ENCODE results near the gene PHF2. TPM values are rescaled to one million over a fixed set of nuclear protein-coding genes. Genes with fewer than 3 reads are reported as not detected.

PHF2 gene
- total and polyA plus RNA-seq, 2 of the 8 experiments (the other 6 are each of a cell fraction or from before 2014, with no cell fraction given) = 3.4 to 9.4 TPM

DNA sequence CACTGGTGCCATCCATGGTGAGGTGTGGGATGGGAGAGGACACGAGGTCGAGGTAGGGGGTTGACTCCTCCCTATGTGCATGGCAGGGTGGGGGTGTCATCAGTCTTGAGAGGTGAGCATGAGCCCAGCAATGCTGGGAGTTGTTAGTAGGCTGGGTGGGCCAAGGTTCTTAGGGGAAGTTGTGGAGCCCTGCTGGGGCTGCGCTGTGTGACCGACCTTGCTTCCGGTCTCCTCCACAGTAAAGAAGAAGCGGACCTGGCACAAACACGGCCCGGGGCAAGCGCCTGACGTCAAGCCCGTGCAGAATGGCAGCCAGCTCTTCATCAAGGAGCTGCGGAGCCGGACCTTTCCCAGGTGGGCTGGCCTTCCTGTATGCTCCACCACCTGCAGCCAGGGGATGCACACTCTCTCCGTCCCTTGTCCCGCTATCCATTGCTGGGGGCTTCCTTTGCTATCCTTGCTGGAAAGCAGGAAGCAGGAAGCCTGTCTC lies 59.8 kb downstream of the PHF2 start:
- no peak overlapping the region for H3K18ac ChIP-seq (ENCODE audit: extremely low read depth, low read length)
- no peak overlapping the region for H2AK5ac ChIP-seq (ENCODE audit: low read depth, low read length)
- H3K4me2 ChIP-seq (ENCODE audit: insufficient read depth in 1 of 2, low read depth in 2 of 2, low read length in 2 of 2) = no peak overlapping the region
- H4K20me1 ChIP-seq (replicated peaks in 1 of 2; ENCODE audit: control insufficient read depth in 1 of 2, insufficient read depth in 2 of 2, low read length in 2 of 2) = peaks cover 0 to 3% of the 10 kb centered on the region in 2 experiments
- H3K56ac ChIP-seq (replicated peaks; ENCODE audit: insufficient read length, low read depth, low read length) = no peak overlapping the region
- no peaks in the 10 kb centered on the region for H3K27me3 ChIP-seq (replicated peaks in 1 of 4; ENCODE audit: control insufficient read depth in 3 of 4, extremely low read depth in 1 of 4, insufficient read depth in 3 of 4, low read length in 3 of 4)
- H3K79me1 ChIP-seq (ENCODE audit: low read depth, low read length) = no peaks in the 10 kb centered on the region
- H4K91ac ChIP-seq (replicated peaks; ENCODE audit: insufficient read length, low read length) = no peak overlapping the region
- H4K8ac ChIP-seq (ENCODE audit: extremely low read depth, insufficient read depth, low read length) = no peak overlapping the region; the same call in 1 of the 2 replicates
- H3K9me3 ChIP-seq (ENCODE audit: insufficient read depth in 2 of 2, low read depth in 1 of 2, low read length in 1 of 2) = peaks cover 6 to 9% of the 10 kb centered on the region in 2 experiments; a peak in 2 of 4 replicates
- H3K9ac ChIP-seq (replicated peaks in 1 of 4; ENCODE audit: extremely low read depth in 1 of 4, low read depth in 3 of 4, low read length in 3 of 4) = no peak overlapping the region
- H3K36me3 ChIP-seq (ENCODE audit: control insufficient read depth in 2 of 4, insufficient read depth in 4 of 4, low read length in 3 of 4) = peaks cover 0 to 14% (median 5%) of the 10 kb centered on the region in 4 experiments; a peak in 3 of 8 replicates
- H2BK20ac ChIP-seq (ENCODE audit: low read length) = no peak overlapping the region
- H2BK15ac ChIP-seq (ENCODE audit: low read length) = no peak overlapping the region
- no peak for FAIRE-seq
- ChIA-PET POLR2A (ENCODE audit: partially characterized antibody) (no interaction called here), CTCF (ENCODE audit: partially characterized antibody) (no interaction called here)
- no peak overlapping the region for H2AFZ ChIP-seq (ENCODE audit: low read length)
- H3K4me1 ChIP-seq (replicated peaks in 1 of 4; ENCODE audit: control insufficient read depth in 3 of 4, insufficient read depth in 4 of 4, low read length in 3 of 4) = peaks cover 0 to 5% (median 0%) of the 10 kb centered on the region in 4 experiments; a peak in 2 of 7 replicates
- no peak overlapping the region for H3K14ac ChIP-seq (ENCODE audit: insufficient read length)
- DNase-seq (ENCODE audit: low read depth in 1 of 2, low spot score in 2 of 2) = no peak
- H4K5ac ChIP-seq (ENCODE audit: insufficient read length, low read depth, low read length) = no peak overlapping the region
- H3K79me2 ChIP-seq (ENCODE audit: control insufficient read depth in 1 of 2, insufficient read depth in 2 of 2, low read length in 2 of 2) = no peaks in the 10 kb centered on the region
- no peak overlapping the region for H3K23ac ChIP-seq (ENCODE audit: insufficient read length)
- no peak overlapping the region for H3K4me3 ChIP-seq (ENCODE audit: extremely low read depth in 1 of 4, insufficient read depth in 2 of 4, low read depth in 3 of 4, low read length in 4 of 4)
- no peak overlapping the region for H3K4ac ChIP-seq (replicated peaks; ENCODE audit: insufficient read length, low read depth, low read length)
- H3K23me2 ChIP-seq (ENCODE audit: low read depth, low read length) = no peaks in the 10 kb centered on the region
- H2BK120ac ChIP-seq (replicated peaks; ENCODE audit: low read depth, low read length) = no peak overlapping the region
- 92% methylated on average over 15 of the region's 15 CpGs; no CpG with 5 or more reads in 1 of the 2 experiments for WGBS, 2 experiments (ENCODE audit: extremely low coverage in 1 of 2, insufficient coverage in 1 of 2, insufficient read length in 1 of 2, insufficient replicate concordance in 2 of 2, low coverage in 1 of 2, low lambda C conversion rate in 2 of 2, missing lambda C conversion rate in 1 of 2)
- no peak overlapping the region for H3K27ac ChIP-seq (ENCODE audit: low read depth, low read length)
- H2BK5ac ChIP-seq (ENCODE audit: low read depth, low read length) = 0 out of 2 replicates have a peak overlapping the region, but pooled peaks have one; percentile 35
- H2BK12ac ChIP-seq (ENCODE audit: low read depth, low read length) = no peak overlapping the region
- TF ChIP-seq ASH2L (IDR thresholded peaks at IDR 0.05; ENCODE audit: low read length) (no peak), PHF8 (conservative IDR thresholded peaks at IDR 0.05; ENCODE audit: low read depth, low read length) (no peak), CBX8 (IDR thresholded peaks at IDR 0.05; ENCODE audit: borderline replicate concordance, low read depth, low read length) (no peak), POLR2AphosphoS5 (IDR thresholded peaks at IDR 0.05; ENCODE audit: low read depth, low read length) (no peak), RAD21 (IDR thresholded peaks at IDR 0.05 in 1 of 2, conservative IDR thresholded peaks at IDR 0.05 in 1 of 2; ENCODE audit: low read depth in 2 of 2, low read length in 2 of 2) (no peak), TBP (IDR thresholded peaks at IDR 0.05; ENCODE audit: low read depth, low read length) (no peak), NANOG (IDR thresholded peaks at IDR 0.05; ENCODE audit: insufficient read depth, low read depth, low read length, poor library complexity, severe bottlenecking) (no peak), SP2 (IDR thresholded peaks at IDR 0.05; ENCODE audit: low read length) (no peak), NRF1 (IDR thresholded peaks at IDR 0.05; ENCODE audit: low read depth, low read length) (no peak), RNF2 (IDR thresholded peaks at IDR 0.05; ENCODE audit: borderline replicate concordance, low read depth, low read length, missing control alignments, poor library complexity, severe bottlenecking) (no peak), SIRT6 (IDR thresholded peaks at IDR 0.05; ENCODE audit: low read length) (no peak)
- TF ChIP-seq, protein P1, sequence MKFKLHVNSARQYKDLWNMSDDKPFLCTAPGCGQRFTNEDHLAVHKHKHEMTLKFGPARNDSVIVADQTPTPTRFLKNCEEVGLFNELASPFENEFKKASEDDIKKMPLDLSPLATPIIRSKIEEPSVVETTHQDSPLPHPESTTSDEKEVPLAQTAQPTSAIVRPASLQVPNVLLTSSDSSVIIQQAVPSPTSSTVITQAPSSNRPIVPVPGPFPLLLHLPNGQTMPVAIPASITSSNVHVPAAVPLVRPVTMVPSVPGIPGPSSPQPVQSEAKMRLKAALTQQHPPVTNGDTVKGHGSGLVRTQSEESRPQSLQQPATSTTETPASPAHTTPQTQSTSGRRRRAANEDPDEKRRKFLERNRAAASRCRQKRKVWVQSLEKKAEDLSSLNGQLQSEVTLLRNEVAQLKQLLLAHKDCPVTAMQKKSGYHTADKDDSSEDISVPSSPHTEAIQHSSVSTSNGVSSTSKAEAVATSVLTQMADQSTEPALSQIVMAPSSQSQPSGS (IDR thresholded peaks at IDR 0.05; ENCODE audit: low read length) = no peak

All from H1 (cell line).